Fibroblast of lung (primary cell): ENCODE data around the gene SEMA6A. TPM values are rescaled to one million over a fixed set of nuclear protein-coding genes. Genes with fewer than 3 reads are reported as not detected.

Experiments
- DNase-seq, 2 donors: peaks; one replicate each; pipeline versions ENCODE4 v3.0.0 to v3.0.0-alpha.2; 2010; ENCODE audit warnings: low read depth in 2 of 2
- H2AFZ ChIP-seq: 2 replicates; pipeline ENCODE4 v1.5.1; 2012; ENCODE audit warnings: low read length, control low read depth, inconsistent platforms
- H3K27ac ChIP-seq: 2 replicates; pipeline ENCODE4 v1.5.1; 2011; ENCODE audit warnings: low read length, control low read depth; ENCODE audit not compliant: insufficient read depth
- H3K27me3 ChIP-seq: 2 replicates; pipeline ENCODE4 v1.5.1; 2011; ENCODE audit warnings: mild to moderate bottlenecking, low read length; ENCODE audit not compliant: control insufficient read depth, insufficient read depth
- H3K36me3 ChIP-seq: 2 replicates; pipeline ENCODE4 v1.5.1; 2011; ENCODE audit warnings: low read length; ENCODE audit not compliant: control insufficient read depth, insufficient read depth
- H3K4me1 ChIP-seq: 2 replicates; pipeline ENCODE4 v1.5.1; 2011; ENCODE audit warnings: low read length; ENCODE audit not compliant: control insufficient read depth, insufficient read depth; ENCODE audit errors: extremely low read depth
- H3K4me2 ChIP-seq: 2 replicates; pipeline ENCODE4 v1.5.1; 2011; ENCODE audit warnings: low read length, control low read depth; ENCODE audit not compliant: insufficient read depth; ENCODE audit errors: extremely low read depth
- H3K4me3 ChIP-seq, 4 experiments: fragments of 200-600 bp in 1 of 4; sonication (generic) in 1 of 4; replicated peaks in 1 of 4; 2 replicates each; pipeline ENCODE4 v1.5.1; 2011 to 2016; ENCODE audit warnings: low read length in 4 of 4, low read depth in 3 of 4, mild to moderate bottlenecking in 3 of 4, control low read depth in 2 of 4, inconsistent platforms in 1 of 4, mixed read lengths in 1 of 4; ENCODE audit not compliant: insufficient read depth in 1 of 4; ENCODE audit errors: control extremely low read depth in 1 of 4
- H3K79me2 ChIP-seq: 2 replicates; pipeline ENCODE4 v1.5.1; 2012; ENCODE audit warnings: mild to moderate bottlenecking, low read length, inconsistent platforms; ENCODE audit not compliant: control insufficient read depth, insufficient read depth
- H3K9ac ChIP-seq: 2 replicates; pipeline ENCODE4 v1.5.1; 2011; ENCODE audit warnings: mild to moderate bottlenecking, low read length, control low read depth; ENCODE audit not compliant: insufficient read depth
- H3K9me3 ChIP-seq: 2 replicates; pipeline ENCODE4 v1.5.1; 2012; ENCODE audit warnings: low read depth, low read length; ENCODE audit not compliant: control insufficient read depth, insufficient read depth
- H4K20me1 ChIP-seq: 2 replicates; pipeline ENCODE4 v1.5.1; 2011; ENCODE audit warnings: low read length; ENCODE audit not compliant: control insufficient read depth, insufficient read depth; ENCODE audit errors: extremely low read depth
- CTCF ChIP-seq, 2 donors: IDR thresholded peaks in 1 of 2; conservative IDR thresholded peaks in 1 of 2; 1 replicate in 1 of 2; 2 replicates in 1 of 2; pipeline ENCODE4 v1.5.1; 2011 to 2012; ENCODE audit warnings: low read length in 2 of 2, control low read depth in 1 of 2, inconsistent platforms in 1 of 2, low read depth in 1 of 2, mild to moderate bottlenecking in 1 of 2
- EZH2 ChIP-seq: IDR thresholded peaks from 2 replicates; pipeline ENCODE4 v1.5.1; 2012; ENCODE audit warnings: low read length, control low read depth, mild to moderate bottlenecking; ENCODE audit errors: missing control alignments
- polyA plus RNA-seq, 2 donors: library from polyadenylated mRNA; depleted of rRNA in 1 of 2; stranded (reverse) in 1 of 2; unstranded in 1 of 2; fragments of >200 nt; gene quantifications; 2 replicates each; pipeline ENCODE4 v1.2.1, GENCODE V29; 2011 to 2012; ENCODE audit warnings: missing spikeins in 1 of 2
- total RNA-seq: library from RNA; depleted of rRNA; stranded (reverse); fragments of >200 nt; gene quantifications from 2 replicates; pipeline ENCODE4 v1.2.1, GENCODE V29; 2014

Gene SEMA6A
- total and polyA plus RNA-seq, 2 donors (not counting 1 experiment from before 2014, with no cell fraction given): 0.17 to 0.22 TPM

DNA sequence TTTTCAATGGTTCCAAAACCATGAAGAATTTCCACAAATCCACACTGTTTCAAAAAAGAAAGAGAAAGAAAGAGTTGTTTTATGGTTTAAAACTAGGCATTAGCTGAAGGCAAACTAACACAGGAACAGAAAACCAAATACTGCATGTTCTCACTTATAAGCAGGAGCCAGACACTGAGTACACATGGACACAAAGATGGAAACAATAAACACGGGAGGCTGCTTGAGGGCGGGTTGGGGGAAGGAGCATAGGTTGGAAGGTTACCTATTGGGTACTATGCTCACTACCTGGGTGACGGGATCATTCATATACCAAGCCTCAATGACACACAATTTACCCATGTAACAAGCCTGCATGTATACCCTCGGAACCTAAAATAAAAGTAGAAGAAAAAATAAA is 45.0 kb downstream of the SEMA6A start:
- no peaks in the 10 kb centered on the region for H4K20me1 ChIP-seq
- no peaks in the 10 kb centered on the region for H3K4me1 ChIP-seq
- H3K4me3 ChIP-seq: no peak overlapping the region
- H3K36me3 ChIP-seq: no peaks in the 10 kb centered on the region
- no peak for DNase-seq
- no peaks in the 10 kb centered on the region for H3K79me2 ChIP-seq
- TF ChIP-seq EZH2 (no peak), CTCF (conservative IDR thresholded peaks at IDR 0.05 in 1 of 2, IDR thresholded peaks at IDR 0.05 in 1 of 2; ENCODE audit: low read depth in 1 of 2, low read length in 2 of 2) (no peak)
- no peak overlapping the region for H3K9ac ChIP-seq
- no peaks in the 10 kb centered on the region for H3K27me3 ChIP-seq
- no peaks in the 10 kb centered on the region for H3K9me3 ChIP-seq
- H2AFZ ChIP-seq: no peak overlapping the region
- no peak overlapping the region for H3K27ac ChIP-seq
- H3K4me2 ChIP-seq: no peak overlapping the region

GRCh38 chr5:116528519-116529234 is 45.9 kb downstream of the SEMA6A start:
- H3K27ac ChIP-seq: no peak overlapping the region
- no peaks in the 10 kb centered on the region for H3K9me3 ChIP-seq
- no peak overlapping the region for H3K4me3 ChIP-seq
- H2AFZ ChIP-seq: no peak overlapping the region
- TF ChIP-seq CTCF (conservative IDR thresholded peaks at IDR 0.05 in 1 of 2, IDR thresholded peaks at IDR 0.05 in 1 of 2; ENCODE audit: low read depth in 1 of 2, low read length in 2 of 2): no peak
- no peak for TF ChIP-seq EZH2
- H3K36me3 ChIP-seq: no peaks in the 10 kb centered on the region
- no peak overlapping the region for H3K4me2 ChIP-seq
- no peaks in the 10 kb centered on the region for H3K4me1 ChIP-seq
- no peaks in the 10 kb centered on the region for H3K79me2 ChIP-seq
- no peak overlapping the region for H3K9ac ChIP-seq
- no peaks in the 10 kb centered on the region for H4K20me1 ChIP-seq
- DNase-seq: no peak
- no peaks in the 10 kb centered on the region for H3K27me3 ChIP-seq

DNA sequence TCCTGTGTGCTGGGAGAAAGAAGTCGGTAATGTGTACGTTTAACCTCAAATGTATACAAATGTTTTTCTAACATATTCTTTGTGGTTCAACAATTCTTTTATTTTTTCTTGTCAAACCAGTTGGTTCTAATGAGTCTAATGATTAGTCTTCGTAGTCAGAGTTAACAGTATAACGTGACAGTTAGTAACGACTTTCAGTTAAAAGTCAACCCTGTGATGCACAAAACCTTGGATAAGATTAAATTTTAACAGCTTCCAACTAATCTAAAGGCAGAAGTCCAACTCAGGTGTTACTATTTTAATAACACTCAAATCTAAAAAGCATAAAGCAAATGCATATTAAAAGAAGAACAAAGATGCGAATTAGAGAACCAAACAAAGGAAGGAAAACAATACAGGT is 47.0 kb downstream of the SEMA6A start:
- Histone ChIP-seq H4K20me1 (no peaks in the 10 kb centered on the region), H3K9me3 (no peaks in the 10 kb centered on the region), H3K4me3 (no peak overlapping the region), H3K4me2 (no peak overlapping the region), H3K36me3 (no peaks in the 10 kb centered on the region), H3K9ac (no peak overlapping the region), H3K79me2 (no peaks in the 10 kb centered on the region), H2AFZ (no peak overlapping the region), H3K4me1 (no peaks in the 10 kb centered on the region), H3K27me3 (no peaks in the 10 kb centered on the region), H3K27ac (no peak overlapping the region)
- no peak for DNase-seq
- TF ChIP-seq CTCF (conservative IDR thresholded peaks at IDR 0.05 in 1 of 2, IDR thresholded peaks at IDR 0.05 in 1 of 2; ENCODE audit: low read depth in 1 of 2, low read length in 2 of 2): no peak
- TF ChIP-seq EZH2: no peak
